ENCODE results near the gene BNC2. TPM values are rescaled to one million over a fixed set of nuclear protein-coding genes. Genes with fewer than 3 reads are reported as not detected.

Gene BNC2
- total and polyA plus RNA-seq, 2 of the 13 experiments (the other 11 are each of a cell fraction or from before 2014, with no cell fraction given), result not detected

DNA sequence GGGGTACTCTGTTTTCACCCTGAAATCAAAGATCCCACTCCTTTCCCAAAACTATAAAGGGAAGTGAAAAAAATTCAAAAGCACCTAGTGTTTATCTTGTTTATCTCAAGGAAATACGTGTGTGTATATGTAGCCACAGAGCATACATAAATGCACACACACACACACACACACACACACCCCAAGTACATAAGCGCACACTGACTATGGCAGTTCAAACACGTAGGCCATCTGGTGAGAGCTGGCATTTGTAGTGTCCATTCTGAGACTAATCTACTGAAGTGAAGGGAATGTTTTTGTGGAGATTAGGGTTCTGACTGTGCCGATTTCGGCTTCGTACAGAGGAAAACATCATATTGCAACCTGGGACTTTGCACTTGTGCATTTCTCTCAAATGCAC lies 451.7 kb downstream of the BNC2 start (continued):
- TF ChIP-seq LCORL (IDR thresholded peaks at IDR 0.05) (no peak), LCORL (CRISPR knock-in tag; IDR thresholded peaks at IDR 0.05) (no peak), HDAC1 (CRISPR knock-in tag; IDR thresholded peaks at IDR 0.05) (no peak), ZNF496 (CRISPR knock-in tag; IDR thresholded peaks at IDR 0.05; ENCODE audit: insufficient replicate concordance) (no peak), ISL2 (CRISPR knock-in tag; IDR thresholded peaks at IDR 0.05) (no peak)

DNA sequence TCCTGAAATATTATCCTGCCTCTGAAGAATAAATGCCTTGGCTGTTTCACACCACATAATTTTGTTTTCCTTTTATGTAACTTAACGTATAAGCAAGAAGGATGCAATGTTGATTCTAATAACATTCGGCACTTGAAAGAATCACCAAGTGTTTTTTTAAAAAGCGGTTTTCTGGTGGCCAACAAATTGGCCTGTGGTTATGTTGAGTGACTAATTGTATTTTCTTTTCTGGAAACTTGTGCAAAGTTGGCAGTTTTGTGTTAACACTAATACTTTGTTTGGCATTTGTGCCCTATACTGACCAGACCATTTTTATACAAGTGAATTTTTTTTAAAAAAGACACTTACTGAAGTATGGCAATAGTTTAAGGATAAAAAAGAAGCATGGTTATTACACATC lies 452.7 kb downstream of the BNC2 start:
- Histone ChIP-seq H3K79me2 (ENCODE audit: insufficient read depth, low read length) (no peaks in the 10 kb centered on the region), H4K20me1 (ENCODE audit: insufficient read depth, low read length) (no peaks in the 10 kb centered on the region), H3K4me1 (ENCODE audit: insufficient read depth, low read length) (peaks cover 15% of the 10 kb centered on the region), H3K36me3 (replicated peaks in 1 of 2; ENCODE audit: control insufficient read depth in 1 of 2, insufficient read depth in 2 of 2, low read length in 2 of 2) (no peaks in the 10 kb centered on the region), H3K4me3 (replicated peaks in 1 of 3; ENCODE audit: insufficient read depth in 1 of 3, low read depth in 2 of 3, low read length in 3 of 3) (no peak overlapping the region), H3K9me3 (ENCODE audit: low read length) (no peaks in the 10 kb centered on the region), H3K27me3 (ENCODE audit: control insufficient read depth in 1 of 2, insufficient read depth in 2 of 2, low read length in 2 of 2) (peaks cover 0 to 4% of the 10 kb centered on the region in 2 experiments; a peak in 1 of 5 replicates), H3K27ac (ENCODE audit: extremely low read length, insufficient read depth, low read length) (no peak overlapping the region), H3K4me2 (ENCODE audit: low read depth, low read length) (no peak overlapping the region), H3K9ac (ENCODE audit: insufficient read depth, low read depth, low read length) (no peak overlapping the region), H2AFZ (ENCODE audit: low read length) (no peak overlapping the region)
- no peak for DNase-seq (ENCODE audit: low spot score)
- intact Hi-C loops (cut with micrococcal nuclease; ENCODE audit: unreplicated experiment) (no loop called here), in situ Hi-C loops (cut with HindIII; ENCODE audit: extremely low pct_ligation_motif_present, low pct_unique_long_range_greater_than_20kb) (no loop called here)
- WGBS (ENCODE audit: low lambda C conversion rate), result 33% methylated on average over 3 of the region's 3 CpGs
- no peak for ATAC-seq
- no peak for FAIRE-seq
- BruUV-seq (replicated peaks), result no TSS peak
- CTCF ChIA-PET (ENCODE audit: low intra/inter-chr PET ratio, low total read pairs), result no interaction called here
- POLR2A ChIA-PET, result no interaction called here
- TF ChIP-seq KAT2B (IDR thresholded peaks at IDR 0.05; ENCODE audit: borderline replicate concordance, low read depth, low read length) (no peak), KMT2B (CRISPR knock-in tag; IDR thresholded peaks at IDR 0.05) (no peak), PAWR (CRISPR knock-in tag; IDR thresholded peaks at IDR 0.05; ENCODE audit: borderline replicate concordance) (no peak), ZC3H4 (CRISPR knock-in tag; IDR thresholded peaks at IDR 0.05; ENCODE audit: borderline replicate concordance) (no peak), ZNF337 (CRISPR knock-in tag; IDR thresholded peaks at IDR 0.05; ENCODE audit: borderline replicate concordance, low read depth) (no peak), MAFG (CRISPR knock-in tag; IDR thresholded peaks at IDR 0.05) (no peak), ZC3H13 (CRISPR knock-in tag; IDR thresholded peaks at IDR 0.05) (no peak), HNRNPLL (IDR thresholded peaks at IDR 0.05; ENCODE audit: low read depth, low read length, poor library complexity, severe bottlenecking) (no peak), KDM6A (CRISPR knock-in tag; IDR thresholded peaks at IDR 0.05; ENCODE audit: low read depth) (no peak), HOXA9 (CRISPR knock-in tag; IDR thresholded peaks at IDR 0.05; ENCODE audit: borderline replicate concordance) (no peak), ZNF350 (CRISPR knock-in tag; IDR thresholded peaks at IDR 0.05; ENCODE audit: borderline replicate concordance, low read depth) (no peak), ZNF431 (CRISPR knock-in tag; IDR thresholded peaks at IDR 0.05; ENCODE audit: borderline replicate concordance, low read depth) (no peak), CAMTA2 (CRISPR knock-in tag; IDR thresholded peaks at IDR 0.05; ENCODE audit: borderline replicate concordance) (no peak)
- TF ChIP-seq, protein P1, sequence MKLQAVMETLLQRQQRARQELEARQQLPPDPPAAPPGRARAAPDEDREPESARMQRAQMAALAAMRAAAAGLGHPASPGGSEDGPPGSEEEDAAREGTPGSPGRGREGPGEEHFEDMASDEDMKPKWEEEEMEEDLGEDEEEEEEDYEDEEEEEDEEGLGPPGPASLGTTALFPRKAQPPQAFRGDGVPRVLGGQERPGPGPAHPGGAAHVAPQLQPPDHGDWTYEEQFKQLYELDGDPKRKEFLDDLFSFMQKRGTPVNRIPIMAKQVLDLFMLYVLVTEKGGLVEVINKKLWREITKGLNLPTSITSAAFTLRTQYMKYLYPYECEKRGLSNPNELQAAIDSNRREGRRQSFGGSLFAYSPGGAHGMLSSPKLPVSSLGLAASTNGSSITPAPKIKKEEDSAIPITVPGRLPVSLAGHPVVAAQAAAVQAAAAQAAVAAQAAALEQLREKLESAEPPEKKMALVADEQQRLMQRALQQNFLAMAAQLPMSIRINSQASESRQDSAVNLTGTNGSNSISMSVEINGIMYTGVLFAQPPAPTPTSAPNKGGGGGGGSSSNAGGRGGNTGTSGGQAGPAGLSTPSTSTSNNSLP (IDR thresholded peaks at IDR 0.05; ENCODE audit: low read depth, low read length), result no peak
- TF ChIP-seq, protein P2, sequence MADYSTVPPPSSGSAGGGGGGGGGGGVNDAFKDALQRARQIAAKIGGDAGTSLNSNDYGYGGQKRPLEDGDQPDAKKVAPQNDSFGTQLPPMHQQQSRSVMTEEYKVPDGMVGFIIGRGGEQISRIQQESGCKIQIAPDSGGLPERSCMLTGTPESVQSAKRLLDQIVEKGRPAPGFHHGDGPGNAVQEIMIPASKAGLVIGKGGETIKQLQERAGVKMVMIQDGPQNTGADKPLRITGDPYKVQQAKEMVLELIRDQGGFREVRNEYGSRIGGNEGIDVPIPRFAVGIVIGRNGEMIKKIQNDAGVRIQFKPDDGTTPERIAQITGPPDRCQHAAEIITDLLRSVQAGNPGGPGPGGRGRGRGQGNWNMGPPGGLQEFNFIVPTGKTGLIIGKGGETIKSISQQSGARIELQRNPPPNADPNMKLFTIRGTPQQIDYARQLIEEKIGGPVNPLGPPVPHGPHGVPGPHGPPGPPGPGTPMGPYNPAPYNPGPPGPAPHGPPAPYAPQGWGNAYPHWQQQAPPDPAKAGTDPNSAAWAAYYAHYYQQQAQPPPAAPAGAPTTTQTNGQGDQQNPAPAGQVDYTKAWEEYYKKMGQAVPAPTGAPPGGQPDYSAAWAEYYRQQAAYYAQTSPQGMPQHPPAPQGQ (CRISPR knock-in tag; IDR thresholded peaks at IDR 0.05; ENCODE audit: borderline replicate concordance), result no peak
